ENCODE results near the gene HBM. TPM values are rescaled to one million over a fixed set of nuclear protein-coding genes. Genes with fewer than 3 reads are reported as not detected.

Gene HBM
- total and polyA plus RNA-seq, 10 of the 15 experiments (the other 5 are each of a cell fraction or from before 2014, with no cell fraction given): 0.23 TPM; not detected in 9

DNA sequence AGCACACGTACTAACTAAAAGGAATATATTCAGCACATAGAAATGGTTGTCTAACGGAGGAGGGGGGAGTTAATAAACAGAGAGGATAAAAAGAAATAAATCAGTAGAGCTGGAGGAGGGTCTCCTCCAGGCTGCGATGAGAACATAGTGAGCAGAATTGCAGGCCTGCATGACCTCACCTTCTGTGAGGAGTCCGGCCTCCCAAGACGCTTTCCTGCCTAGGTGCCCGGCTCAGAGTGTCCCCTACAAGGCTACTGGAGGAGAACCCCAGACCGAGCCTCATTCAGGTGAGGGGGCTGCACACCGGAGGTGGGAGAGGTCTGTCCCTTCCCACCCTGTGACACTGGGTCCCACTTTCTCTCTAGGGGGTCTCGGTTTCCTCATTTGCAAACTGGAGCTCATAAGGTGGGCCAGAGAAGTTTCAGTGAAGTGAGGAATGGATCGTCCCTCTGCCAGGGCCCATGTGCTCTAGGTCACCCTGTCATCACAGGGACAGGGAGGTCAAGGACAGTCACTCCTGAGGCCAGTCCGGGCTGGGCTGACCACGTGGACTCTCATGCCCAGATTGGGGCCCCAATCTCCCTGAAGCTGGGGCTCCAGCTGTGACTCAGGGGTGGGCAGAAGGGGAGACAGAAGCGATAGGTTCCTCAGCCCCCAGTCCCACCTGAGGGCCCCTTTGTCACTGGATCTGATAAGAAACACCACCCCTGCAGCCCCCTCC lies 3.3 kb upstream of the HBM start:
- Histone ChIP-seq H3K4me2 (ENCODE audit: control insufficient read depth, insufficient read depth) (no peak overlapping the region), H3K9ac (ENCODE audit: control insufficient read depth, insufficient read depth, low read length) (no peak overlapping the region), H3K27ac (ENCODE audit: control insufficient read depth, insufficient read depth) (no peak overlapping the region), H2AFZ (ENCODE audit: control insufficient read depth, low read depth, low read length) (no peak overlapping the region), H4K20me1 (ENCODE audit: control insufficient read depth, insufficient read depth) (no peaks in the 10 kb centered on the region), H3K27me3 (replicated peaks in 1 of 2; ENCODE audit: control insufficient read depth in 2 of 2, insufficient read depth in 2 of 2, low read length in 1 of 2) (peaks cover 9 to 17% of the 10 kb centered on the region in 2 experiments), H3K4me1 (ENCODE audit: control insufficient read depth, insufficient read depth, low read length) (peaks cover 3% of the 10 kb centered on the region; the same call in 1 of the 2 replicates), H3K4me3 (no peak overlapping the region), H3K36me3 (ENCODE audit: control insufficient read depth in 2 of 2, insufficient read depth in 2 of 2, low read length in 1 of 2) (no peaks in the 10 kb centered on the region), H3K9me3 (replicated peaks; ENCODE audit: control insufficient read depth, insufficient read depth, low read length) (no peaks in the 10 kb centered on the region), H3K79me2 (ENCODE audit: control insufficient read depth, insufficient read depth, low read length) (no peaks in the 10 kb centered on the region)
- FAIRE-seq (no peak), ATAC-seq (no peak), DNase-seq (ENCODE audit: low read depth, low spot score) (no peak)
- ChIA-PET CTCF (no interaction called here), POLR2A (no interaction called here), RAD21 (ENCODE audit: unreplicated experiment) (no interaction called here), SMC1A (ENCODE audit: uncharacterized antibody, unreplicated experiment) (no interaction called here)
- in situ Hi-C loops (cut with MboI): no loop called here
- TF ChIP-seq TAF1 (IDR thresholded peaks at IDR 0.05; ENCODE audit: borderline replicate concordance, low read depth, low read length) (no peak), PAX5 (IDR thresholded peaks at IDR 0.05; ENCODE audit: borderline replicate concordance, low read depth, low read length) (no peak), IKZF1 (conservative IDR thresholded peaks at IDR 0.05) (no peak), LARP7 (IDR thresholded peaks at IDR 0.05) (no peak), FOXM1 (IDR thresholded peaks at IDR 0.05; ENCODE audit: low read depth, low read length) (no peak), WRNIP1 (IDR thresholded peaks at IDR 0.05; ENCODE audit: borderline replicate concordance, low read depth, low read length) (no peak), CBFB (IDR thresholded peaks at IDR 0.05; ENCODE audit: low read depth) (no peak), NR2C2 (IDR thresholded peaks at IDR 0.05; ENCODE audit: borderline replicate concordance, control insufficient read depth, insufficient read length, low read depth) (no peak), SMC3 (IDR thresholded peaks at IDR 0.05; ENCODE audit: borderline replicate concordance, low read length) (no peak), NFIC (IDR thresholded peaks at IDR 0.05; ENCODE audit: low read depth, low read length) (no peak), NFYB (IDR thresholded peaks at IDR 0.05; ENCODE audit: insufficient read depth, low read depth, low read length) (no peak), ZNF274 (IDR thresholded peaks at IDR 0.05; ENCODE audit: insufficient read depth, insufficient read length) (no peak), NR2F1 (conservative IDR thresholded peaks at IDR 0.05) (no peak), STAT1 (conservative IDR thresholded peaks at IDR 0.05) (no peak), SMAD1 (IDR thresholded peaks at IDR 0.05; ENCODE audit: low read depth, partially characterized antibody) (no peak), SP1 (IDR thresholded peaks at IDR 0.05; ENCODE audit: low read depth, low read length) (no peak), FOXK2 (IDR thresholded peaks at IDR 0.05) (no peak), ZNF384 (IDR thresholded peaks at IDR 0.05; ENCODE audit: borderline replicate concordance, low read depth, low read length) (no peak)
- TF ChIP-seq, protein P1, sequence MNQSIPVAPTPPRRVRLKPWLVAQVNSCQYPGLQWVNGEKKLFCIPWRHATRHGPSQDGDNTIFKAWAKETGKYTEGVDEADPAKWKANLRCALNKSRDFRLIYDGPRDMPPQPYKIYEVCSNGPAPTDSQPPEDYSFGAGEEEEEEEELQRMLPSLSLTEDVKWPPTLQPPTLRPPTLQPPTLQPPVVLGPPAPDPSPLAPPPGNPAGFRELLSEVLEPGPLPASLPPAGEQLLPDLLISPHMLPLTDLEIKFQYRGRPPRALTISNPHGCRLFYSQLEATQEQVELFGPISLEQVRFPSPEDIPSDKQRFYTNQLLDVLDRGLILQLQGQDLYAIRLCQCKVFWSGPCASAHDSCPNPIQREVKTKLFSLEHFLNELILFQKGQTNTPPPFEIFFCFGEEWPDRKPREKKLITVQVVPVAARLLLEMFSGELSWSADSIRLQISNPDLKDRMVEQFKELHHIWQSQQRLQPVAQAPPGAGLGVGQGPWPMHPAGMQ (IDR thresholded peaks at IDR 0.05; ENCODE audit: borderline replicate concordance): no peak
- TF ChIP-seq, protein P2, sequence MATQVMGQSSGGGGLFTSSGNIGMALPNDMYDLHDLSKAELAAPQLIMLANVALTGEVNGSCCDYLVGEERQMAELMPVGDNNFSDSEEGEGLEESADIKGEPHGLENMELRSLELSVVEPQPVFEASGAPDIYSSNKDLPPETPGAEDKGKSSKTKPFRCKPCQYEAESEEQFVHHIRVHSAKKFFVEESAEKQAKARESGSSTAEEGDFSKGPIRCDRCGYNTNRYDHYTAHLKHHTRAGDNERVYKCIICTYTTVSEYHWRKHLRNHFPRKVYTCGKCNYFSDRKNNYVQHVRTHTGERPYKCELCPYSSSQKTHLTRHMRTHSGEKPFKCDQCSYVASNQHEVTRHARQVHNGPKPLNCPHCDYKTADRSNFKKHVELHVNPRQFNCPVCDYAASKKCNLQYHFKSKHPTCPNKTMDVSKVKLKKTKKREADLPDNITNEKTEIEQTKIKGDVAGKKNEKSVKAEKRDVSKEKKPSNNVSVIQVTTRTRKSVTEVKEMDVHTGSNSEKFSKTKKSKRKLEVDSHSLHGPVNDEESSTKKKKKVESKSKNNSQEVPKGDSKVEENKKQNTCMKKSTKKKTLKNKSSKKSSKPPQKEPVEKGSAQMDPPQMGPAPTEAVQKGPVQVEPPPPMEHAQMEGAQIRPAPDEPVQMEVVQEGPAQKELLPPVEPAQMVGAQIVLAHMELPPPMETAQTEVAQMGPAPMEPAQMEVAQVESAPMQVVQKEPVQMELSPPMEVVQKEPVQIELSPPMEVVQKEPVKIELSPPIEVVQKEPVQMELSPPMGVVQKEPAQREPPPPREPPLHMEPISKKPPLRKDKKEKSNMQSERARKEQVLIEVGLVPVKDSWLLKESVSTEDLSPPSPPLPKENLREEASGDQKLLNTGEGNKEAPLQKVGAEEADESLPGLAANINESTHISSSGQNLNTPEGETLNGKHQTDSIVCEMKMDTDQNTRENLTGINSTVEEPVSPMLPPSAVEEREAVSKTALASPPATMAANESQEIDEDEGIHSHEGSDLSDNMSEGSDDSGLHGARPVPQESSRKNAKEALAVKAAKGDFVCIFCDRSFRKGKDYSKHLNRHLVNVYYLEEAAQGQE (IDR thresholded peaks at IDR 0.05; ENCODE audit: low read depth, low read length): no peak
- intact Hi-C loops (cut with micrococcal nuclease; ENCODE audit: unreplicated experiment): no loop called here
- WGBS (ENCODE audit: insufficient coverage, insufficient replicate concordance, low lambda C conversion rate, missing lambda C conversion rate): 45% methylated on average over 12 of the region's 13 CpGs
- BruUV-seq (replicated peaks): no TSS peak

All from GM12878 (cell line).